MM.1S (cell line): ENCODE measurements around the gene ZDHHC11B.
"Not testable (repeated sequence)": the region's sequence is repeated elsewhere in the genome, so short reads cannot be mapped to it uniquely, and the experiment has no call there.

Experiments used
- DNase-seq: peaks from one replicate; pipeline ENCODE4 v3.0.0-alpha.2; 2015
- H2AFZ ChIP-seq: fragments of 300-600 bp; sonication (generic); 2 replicates; pipeline ENCODE4 v1.6.0; 2016; ENCODE audit warnings: antibody characterized with exemption, low read length
- H3F3A ChIP-seq: fragments of 300-600 bp; sonication (generic); 2 replicates; pipeline ENCODE4 v1.6.1; 2016; ENCODE audit warnings: mild to moderate bottlenecking, antibody characterized with exemption, low read length, moderate library complexity, mixed read lengths; ENCODE audit not compliant: insufficient read depth
- H3K27ac ChIP-seq: fragments of 300-600 bp; sonication (generic); 2 replicates; pipeline ENCODE4 v1.5.1; 2016; ENCODE audit warnings: mild to moderate bottlenecking, low read length
- H3K27me3 ChIP-seq: fragments of 300-600 bp; sonication (generic); replicated peaks from 2 replicates; pipeline ENCODE4 v1.6.0; 2016; ENCODE audit warnings: low read length; ENCODE audit not compliant: insufficient read depth
- H3K36me3 ChIP-seq: fragments of 300-600 bp; sonication (generic); replicated peaks from 2 replicates; pipeline ENCODE4 v1.6.1; 2016; ENCODE audit warnings: mild to moderate bottlenecking, low read length, mixed read lengths; ENCODE audit not compliant: insufficient read depth
- H3K4me1 ChIP-seq: fragments of 300-600 bp; sonication (generic); 2 replicates; pipeline ENCODE4 v1.6.1; 2016; ENCODE audit warnings: low read length, mixed read lengths
- H3K4me2 ChIP-seq: fragments of 300-600 bp; sonication (generic); 2 replicates; pipeline ENCODE4 v1.6.0; 2016; ENCODE audit warnings: low read depth, low read length
- H3K4me3 ChIP-seq: fragments of 300-600 bp; sonication (generic); 2 replicates; pipeline ENCODE4 v1.5.1; 2016; ENCODE audit warnings: low read length, mixed read lengths
- H3K79me2 ChIP-seq: fragments of 300-600 bp; sonication (generic); 2 replicates; pipeline ENCODE4 v1.6.1; 2016; ENCODE audit warnings: mixed run types, low read length, mixed read lengths
- H3K9ac ChIP-seq: fragments of 300-600 bp; sonication (generic); 2 replicates; pipeline ENCODE4 v1.6.1; 2016; ENCODE audit warnings: low read length, mixed read lengths
- H3K9me2 ChIP-seq: fragments of 300-600 bp; sonication (generic); replicated peaks from 2 replicates; pipeline ENCODE4 v1.6.1; 2016; ENCODE audit warnings: mild to moderate bottlenecking, low read length, mixed read lengths; ENCODE audit not compliant: insufficient read depth
- H3K9me3 ChIP-seq: fragments of 300-600 bp; sonication (generic); replicated peaks from 2 replicates; pipeline ENCODE4 v1.6.1; 2016; ENCODE audit warnings: mild to moderate bottlenecking, low read length, mixed read lengths; ENCODE audit not compliant: insufficient read depth
- H4K20me1 ChIP-seq: fragments of 300-600 bp; sonication (generic); 2 replicates; pipeline ENCODE4 v1.6.1; 2016; ENCODE audit warnings: mild to moderate bottlenecking, low read length, moderate library complexity, mixed read lengths; ENCODE audit not compliant: insufficient read depth

Gene ZDHHC11B

DNA sequence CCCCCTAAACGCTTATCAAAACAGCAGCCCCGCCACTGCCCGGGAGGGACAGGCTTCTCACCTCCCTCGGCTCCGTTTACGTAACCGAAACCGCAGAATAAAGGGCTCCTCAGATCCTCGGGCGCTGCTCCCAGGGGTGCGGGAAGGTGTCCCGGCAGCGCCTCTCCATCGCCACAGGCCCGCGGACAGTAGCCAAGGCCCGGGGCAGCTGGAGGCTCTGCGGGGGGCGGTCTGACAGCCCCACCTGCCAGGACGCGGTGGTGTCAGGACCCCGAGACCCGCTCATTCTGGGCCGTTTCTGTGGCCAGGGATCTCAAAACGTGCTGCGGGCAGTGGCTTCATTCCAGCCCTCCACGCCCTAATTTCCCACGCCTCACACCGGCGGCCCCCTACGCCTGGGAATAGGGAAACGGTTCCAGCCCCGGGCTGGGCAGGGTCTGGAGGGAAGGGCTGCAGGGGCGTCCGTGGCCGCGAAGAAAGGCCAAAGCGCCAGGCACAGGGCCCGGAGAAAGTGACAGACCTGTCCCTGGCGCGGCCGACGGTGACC, 575 bp downstream of the ZDHHC11B start:
- H2AFZ ChIP-seq, result peak overlapping the region; percentile 18; the same call in 1 of the 2 replicates
- H3K9me2 ChIP-seq, H3K9me3 ChIP-seq, H3F3A ChIP-seq, H3K4me1 ChIP-seq, H3K36me3 ChIP-seq, H4K20me1 ChIP-seq, H3K27ac ChIP-seq, H3K79me2 ChIP-seq, H3K27me3 ChIP-seq: not testable (repeated sequence)
- peak overlapping the region; percentile 2; the same call in 1 of the 2 replicates for H3K9ac ChIP-seq
- H3K4me2 ChIP-seq, result peak overlapping the region; percentile 77
- peak; percentile 7 for DNase-seq
- peak overlapping the region; percentile 56 for H3K4me3 ChIP-seq

DNA sequence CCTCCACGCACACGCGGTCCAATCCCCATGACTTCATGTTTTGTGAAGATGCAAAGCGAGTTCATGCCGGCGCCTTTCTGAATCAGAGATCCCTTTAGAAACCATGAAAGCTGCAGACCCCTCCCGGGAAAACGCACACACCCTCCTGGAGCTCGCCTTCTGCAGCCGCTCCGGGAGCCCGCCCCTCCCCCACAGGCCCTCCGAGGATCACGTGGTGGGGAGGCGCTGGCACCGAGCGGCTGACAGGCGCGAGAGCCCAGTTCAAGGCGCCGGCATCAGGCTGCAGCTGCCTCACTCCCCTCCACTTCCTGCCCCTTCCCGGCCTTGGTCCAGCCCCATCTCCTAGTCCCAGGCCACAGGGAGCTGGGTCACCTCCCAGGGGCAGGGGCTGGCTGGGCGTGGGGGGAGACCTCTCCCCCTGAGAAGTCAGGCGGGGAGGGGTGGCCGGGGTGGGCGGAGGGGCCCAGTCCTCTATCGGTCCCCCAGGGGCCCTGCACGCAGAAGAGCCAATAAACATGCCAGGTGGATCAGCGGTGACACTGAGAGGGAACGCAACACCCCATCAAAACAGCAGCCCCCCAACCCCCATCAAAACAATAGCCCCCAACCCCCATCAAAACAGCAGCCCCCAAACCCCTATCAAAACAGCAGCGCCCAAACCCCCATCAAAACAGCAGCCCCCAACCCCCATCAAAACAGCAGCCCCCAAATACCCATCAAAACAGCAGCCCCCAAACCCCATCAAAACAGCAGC, 1.3 kb downstream of the ZDHHC11B start:
- H3K9me3 ChIP-seq, H3K9me2 ChIP-seq, DNase-seq, H3K4me3 ChIP-seq, H3K79me2 ChIP-seq, H3K27me3 ChIP-seq, H3K36me3 ChIP-seq, H4K20me1 ChIP-seq, H3K27ac ChIP-seq, H3K9ac ChIP-seq, H3F3A ChIP-seq, H2AFZ ChIP-seq, H3K4me1 ChIP-seq: not testable (repeated sequence)
- peak overlapping the region; percentile 37; the same call in 1 of the 2 replicates for H3K4me2 ChIP-seq

DNA sequence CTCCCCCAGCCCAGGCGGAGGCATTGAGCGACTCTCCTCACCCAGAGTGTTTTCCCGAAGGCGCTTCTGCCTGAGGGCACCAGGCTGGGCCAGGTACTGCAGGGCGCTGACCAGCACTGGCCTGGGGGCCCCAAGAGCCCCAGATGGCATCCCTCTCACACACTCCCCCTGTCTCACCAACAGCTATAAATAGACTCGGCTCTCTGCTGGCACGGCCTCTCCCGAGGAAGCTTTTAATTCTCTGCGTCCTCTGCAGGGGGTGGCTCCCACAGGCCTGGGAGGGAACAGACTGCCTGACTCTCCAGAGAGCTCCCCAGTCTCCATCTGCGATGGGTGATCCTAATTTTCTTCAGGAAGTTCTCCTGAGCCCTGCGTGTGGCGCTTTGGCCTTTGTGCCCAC, 2.2 kb downstream of the ZDHHC11B start:
- H3K9me2 ChIP-seq, H3K4me3 ChIP-seq, H4K20me1 ChIP-seq, DNase-seq, H3K9me3 ChIP-seq, H3K4me2 ChIP-seq, H3F3A ChIP-seq, H3K27ac ChIP-seq, H3K9ac ChIP-seq, H3K4me1 ChIP-seq, H3K27me3 ChIP-seq, H2AFZ ChIP-seq, H3K79me2 ChIP-seq, H3K36me3 ChIP-seq: not testable (repeated sequence)

DNA sequence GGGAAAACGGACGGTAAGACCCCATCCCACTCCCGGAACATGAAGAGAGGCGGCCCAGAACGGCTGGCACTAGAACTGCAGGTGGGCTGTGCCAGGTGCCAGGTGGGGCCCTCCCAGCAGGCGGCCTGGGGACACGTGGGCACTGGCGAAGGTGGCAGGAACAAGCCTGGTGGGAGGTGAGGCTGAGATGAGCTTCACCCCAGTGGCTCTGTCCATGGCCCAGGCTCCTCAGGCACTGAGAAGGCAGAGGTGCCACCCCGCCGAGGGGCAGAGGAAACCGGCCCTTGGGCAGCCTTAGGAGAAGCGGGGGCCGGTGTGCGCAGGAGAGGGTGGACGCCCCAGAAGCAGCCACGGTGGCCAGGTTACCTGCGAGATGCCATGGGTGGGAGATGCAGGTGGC, 4.0 kb downstream of the ZDHHC11B start:
- H3K27ac ChIP-seq, H3K36me3 ChIP-seq, H3K27me3 ChIP-seq, H3K4me3 ChIP-seq, H4K20me1 ChIP-seq, H3F3A ChIP-seq, H2AFZ ChIP-seq, H3K9me2 ChIP-seq, DNase-seq, H3K9me3 ChIP-seq, H3K9ac ChIP-seq, H3K79me2 ChIP-seq, H3K4me1 ChIP-seq, H3K4me2 ChIP-seq: not testable (repeated sequence)

GRCh38 chr5:778967-779366, 5.6 kb downstream of the ZDHHC11B start:
- H4K20me1 ChIP-seq, DNase-seq, H3K27ac ChIP-seq, H3K9me2 ChIP-seq, H3K27me3 ChIP-seq, H3K9me3 ChIP-seq, H3K79me2 ChIP-seq, H3K9ac ChIP-seq, H3K4me3 ChIP-seq, H3F3A ChIP-seq, H3K4me1 ChIP-seq, H3K36me3 ChIP-seq, H2AFZ ChIP-seq, H3K4me2 ChIP-seq: not testable (repeated sequence)

DNA sequence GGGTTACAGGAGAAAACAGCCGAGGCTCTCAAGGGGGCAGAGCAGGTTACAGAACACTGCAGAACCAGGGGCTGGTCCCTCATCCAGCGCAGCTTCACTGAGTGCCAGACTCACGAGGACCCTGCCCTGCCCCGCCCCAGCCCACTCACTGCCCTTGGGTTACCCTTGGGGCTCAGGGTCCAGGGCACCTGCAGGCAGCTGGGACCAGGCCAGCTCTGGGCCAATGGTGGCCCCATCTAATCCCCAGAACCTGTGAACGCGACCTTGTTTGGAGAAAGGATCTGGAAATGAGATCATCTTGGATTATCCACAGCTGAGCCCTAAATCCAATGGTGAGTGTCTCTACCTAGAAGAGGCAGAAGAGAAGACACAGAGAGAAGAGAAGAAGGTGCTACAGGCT, 6.1 kb downstream of the ZDHHC11B start:
- H3F3A ChIP-seq, H3K4me3 ChIP-seq, H4K20me1 ChIP-seq, H3K27ac ChIP-seq, DNase-seq, H3K4me1 ChIP-seq, H3K9me3 ChIP-seq, H3K27me3 ChIP-seq, H2AFZ ChIP-seq, H3K4me2 ChIP-seq, H3K9me2 ChIP-seq, H3K9ac ChIP-seq, H3K36me3 ChIP-seq, H3K79me2 ChIP-seq: not testable (repeated sequence)
